CD14-positive monocyte (primary cell): ENCODE results near the gene HSPA14. TPM values are rescaled to one million over a fixed set of nuclear protein-coding genes. Genes with fewer than 3 reads are reported as not detected.
A peak's percentile ranks its signal among the peaks of the same experiment; 100 is the strongest.

ENCODE experiments used
- DNase-seq, 3 donors: peaks; one replicate each; pipeline ENCODE4 v3.0.0-alpha.2; 2011 to 2022
- H2AFZ ChIP-seq: 2 replicates; pipeline ENCODE4 v1.6.0; 2012; ENCODE audit warnings: mild to moderate bottlenecking, low read depth, low read length, inconsistent platforms; ENCODE audit not compliant: insufficient read depth, poor library complexity, severe bottlenecking
- H3K27ac ChIP-seq, 2 donors: 1 replicate in 1 of 2; 2 replicates in 1 of 2; pipeline ENCODE4 v1.5.1; 2012 to 2013; ENCODE audit warnings: low read length in 2 of 2, control low read depth in 1 of 2, inconsistent platforms in 1 of 2, low read depth in 1 of 2, mild to moderate bottlenecking in 1 of 2
- H3K27me3 ChIP-seq, 2 donors: one replicate each; pipeline versions ENCODE4 v1.6.0 to v1.6.1; 2011 to 2013; ENCODE audit warnings: low read length in 2 of 2; ENCODE audit not compliant: control insufficient read depth in 2 of 2, insufficient read depth in 2 of 2
- H3K36me3 ChIP-seq, 2 donors: replicated peaks in 1 of 2; 1 replicate in 1 of 2; 2 replicates in 1 of 2; pipeline versions ENCODE4 v1.5.1 to v1.6.1; 2012 to 2013; ENCODE audit warnings: low read length in 2 of 2, control low read depth in 1 of 2, inconsistent platforms in 1 of 2, mild to moderate bottlenecking in 1 of 2; ENCODE audit not compliant: insufficient read depth in 2 of 2, control insufficient read depth in 1 of 2
- H3K4me1 ChIP-seq, 2 donors: 1 replicate in 1 of 2; 2 replicates in 1 of 2; pipeline versions ENCODE4 v1.5.1 to v1.6.1; 2012 to 2013; ENCODE audit warnings: low read length in 2 of 2, control low read depth in 1 of 2, inconsistent platforms in 1 of 2, mild to moderate bottlenecking in 1 of 2, moderate library complexity in 1 of 2; ENCODE audit not compliant: insufficient read depth in 2 of 2, control insufficient read depth in 1 of 2
- H3K4me2 ChIP-seq: replicated peaks from 2 replicates; pipeline ENCODE3; 2012; ENCODE audit warnings: low read length, moderate library complexity, mild to moderate bottlenecking; ENCODE audit not compliant: poor library complexity, severe bottlenecking; ENCODE audit errors: extremely low read depth
- H3K4me3 ChIP-seq, 3 experiments: fragments of 200-600 bp in 1 of 3; sonication (generic) in 1 of 3; replicated peaks in 1 of 3; 1 replicate in 2 of 3; 2 replicates in 1 of 3; pipeline ENCODE4 v1.5.1; 2011 to 2013; ENCODE audit warnings: low read length in 3 of 3, mild to moderate bottlenecking in 3 of 3, control low read depth in 2 of 3, low read depth in 2 of 3, inconsistent platforms in 1 of 3, moderate library complexity in 1 of 3
- H3K79me2 ChIP-seq: 2 replicates; pipeline ENCODE4 v1.6.0; 2012; ENCODE audit warnings: mild to moderate bottlenecking, control low read depth, inconsistent platforms, low read length, moderate library complexity; ENCODE audit not compliant: insufficient read depth
- H3K9ac ChIP-seq: 2 replicates; pipeline ENCODE4 v1.6.0; 2017; ENCODE audit warnings: low read length, mild to moderate bottlenecking; ENCODE audit not compliant: insufficient read depth, poor library complexity, severe bottlenecking
- H3K9me3 ChIP-seq, 2 donors: replicated peaks in 1 of 2; 1 replicate in 1 of 2; 2 replicates in 1 of 2; pipeline versions ENCODE4 v1.5.1 to v1.6.1; 2012 to 2013; ENCODE audit warnings: low read length in 2 of 2, control low read depth in 1 of 2; ENCODE audit not compliant: control insufficient read depth in 1 of 2, insufficient read depth in 1 of 2
- H4K20me1 ChIP-seq: 2 replicates; pipeline ENCODE4 v1.6.0; 2012; ENCODE audit warnings: mild to moderate bottlenecking, low read length, control low read depth, moderate library complexity; ENCODE audit not compliant: insufficient read depth
- H3K27ac Mint-ChIP-seq, 7 donors: one replicate each; pipeline ENCODE4 v1.8.0; 2020; ENCODE audit warnings: mild to moderate bottlenecking in 7 of 7, mixed read lengths in 7 of 7, moderate library complexity in 6 of 7, inconsistent platforms in 2 of 7
- H3K27me3 Mint-ChIP-seq, 3 donors: one replicate each; pipeline ENCODE4 v1.8.0; 2021 to 2022; ENCODE audit warnings: low read depth in 3 of 3, mild to moderate bottlenecking in 3 of 3, mixed read lengths in 3 of 3, moderate library complexity in 3 of 3, inconsistent platforms in 1 of 3
- H3K36me3 Mint-ChIP-seq, 2 donors: one replicate each; pipeline ENCODE4 v1.8.0; 2020; ENCODE audit warnings: mixed read lengths in 2 of 2, inconsistent platforms in 1 of 2, mild to moderate bottlenecking in 1 of 2
- H3K4me1 Mint-ChIP-seq: one replicate; pipeline ENCODE4 v1.8.0; 2020; ENCODE audit warnings: mild to moderate bottlenecking, mixed read lengths
- H3K4me3 Mint-ChIP-seq, 2 donors: one replicate each; pipeline ENCODE4 v1.8.0; 2020; ENCODE audit warnings: mild to moderate bottlenecking in 2 of 2, mixed read lengths in 2 of 2, moderate library complexity in 1 of 2
- H3K9me3 Mint-ChIP-seq, 7 donors: one replicate each; pipeline ENCODE4 v1.8.0; 2020 to 2022; ENCODE audit warnings: mixed read lengths in 7 of 7, mild to moderate bottlenecking in 6 of 7, moderate library complexity in 6 of 7, inconsistent platforms in 2 of 7
- WGBS: methylation state at CpG from one replicate; pipeline ENCODE4 v1.1.5; 2013; ENCODE audit warnings: missing lambda C conversion rate; ENCODE audit not compliant: insufficient coverage; 5-methylcytosine and 5-hydroxymethylcytosine counted together
- intact Hi-C, 2 donors: fragments of 100-400 bp; cut with micrococcal nuclease; formaldehyde crosslinking; loops; one replicate each; pipeline versions ENCODE4 v1.15.0 to v1.15.1; 2023
- polyA plus RNA-seq, 3 donors: library from polyadenylated mRNA; depleted of rRNA in 1 of 3; unstranded in 2 of 3; stranded (reverse) in 1 of 3; fragments of 300-500 nt in 2 of 3; fragments of >200 nt in 1 of 3; fragmentation: Illumina TruSeq in 2 of 3; gene quantifications; 1 replicate in 2 of 3; 2 replicates in 1 of 3; pipeline ENCODE4 v1.2.3, GENCODE V29; 2012 to 2021
- TF ChIP-seq, protein P1 (sequence below): fragments of 200-600 bp; IDR thresholded peaks from one replicate; pipeline ENCODE4 v1.8.0; 2022; ENCODE audit warnings: antibody characterized with exemption, mild to moderate bottlenecking

The HSPA14 gene
- polyA plus RNA-seq, 3 donors = 10.4 to 19.3 (median 15.4) TPM

DNA sequence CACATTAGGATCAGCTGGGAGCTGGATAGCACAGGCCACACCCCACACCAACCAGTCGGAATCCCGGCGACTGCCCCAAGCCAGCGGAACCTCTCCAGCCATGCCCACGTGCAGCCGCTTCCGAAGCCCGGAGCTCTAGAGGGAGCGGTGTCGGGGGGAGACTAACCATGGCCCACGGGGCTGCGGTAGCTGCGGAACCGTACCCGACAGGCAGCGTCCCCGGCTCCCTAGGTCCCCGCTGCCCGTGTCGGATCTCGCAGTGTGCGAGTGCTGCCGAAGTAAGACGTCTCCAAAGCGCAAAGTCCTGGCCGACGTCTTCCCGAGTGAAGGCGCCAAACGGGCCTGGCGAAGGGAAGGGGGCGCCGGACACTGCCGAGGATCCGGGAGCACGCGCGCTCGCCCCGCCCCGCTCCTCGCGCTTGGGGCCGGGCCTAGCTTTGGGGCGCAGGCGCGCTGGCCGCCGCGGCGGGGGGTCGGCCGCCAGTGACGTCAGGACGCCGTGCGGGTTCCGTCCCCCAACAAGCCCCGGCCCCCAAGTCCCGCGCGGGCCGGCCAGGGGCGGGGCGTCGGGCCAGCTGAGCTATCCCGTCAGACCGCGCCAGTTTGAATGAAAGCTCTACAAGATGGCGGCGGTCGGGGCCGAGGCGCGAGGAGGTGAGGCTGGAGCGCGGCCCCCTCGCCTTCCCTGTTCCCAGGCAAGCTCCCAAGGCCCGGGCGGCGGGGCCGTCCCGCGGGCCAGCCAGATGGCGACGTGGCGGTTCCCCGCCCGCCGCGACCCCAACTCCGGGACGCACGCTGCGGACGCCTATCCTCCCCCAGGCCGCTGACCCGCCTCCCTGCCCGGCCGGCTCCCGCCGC is 40.4 kb downstream of the HSPA14 start, which contains the start of gene SUV39H2:
Gene SUV39H2 (plus strand): TSS at position 601 of the 858 bp plus-strand sequence. CDS start 23 bp downstream, at position 624.
- Histone ChIP-seq H3K27ac (peak within 1 kb of the TSS; percentile 84 to 93), H3K4me2 (peak within 1 kb of the TSS; percentile 99), H3K9ac (peak within 1 kb of the TSS; percentile 88), H3K4me1 (peaks cover 20 to 44% of the 10 kb centered on the region in 2 donors), H3K79me2 (peaks cover 60% of the 10 kb centered on the region), H3K27me3 (no peaks in the 10 kb centered on the region), H4K20me1 (peaks cover 4% of the 10 kb centered on the region), H3K4me3 (peak within 1 kb of the TSS; percentile 84 to 97 (median 91)), H3K9me3 (no peaks in the 10 kb centered on the region), H2AFZ (peak within 1 kb of the TSS; percentile 96), H3K36me3 (no peaks in the 10 kb centered on the region)
- intact Hi-C loops = loop anchor here in 1 of 2 donors (2.0 to 5.0 kb wide), 2 partner anchors 40 to 74 kb away; partner anchors contain the start of genes CDNF, DCLRE1C, HSPA14 and MSANTD7
- peaks cover 2 to 3% of the 10 kb centered on the region in 2 donors for H3K36me3 Mint-ChIP-seq
- H3K27ac Mint-ChIP-seq = peak within 1 kb of the TSS; percentile 85 to 95 (median 92)
- no peaks in the 10 kb centered on the region for H3K9me3 Mint-ChIP-seq
- WGBS = under 1% methylated on average over 99 of the region's 102 CpGs
- TF ChIP-seq, protein P1, sequence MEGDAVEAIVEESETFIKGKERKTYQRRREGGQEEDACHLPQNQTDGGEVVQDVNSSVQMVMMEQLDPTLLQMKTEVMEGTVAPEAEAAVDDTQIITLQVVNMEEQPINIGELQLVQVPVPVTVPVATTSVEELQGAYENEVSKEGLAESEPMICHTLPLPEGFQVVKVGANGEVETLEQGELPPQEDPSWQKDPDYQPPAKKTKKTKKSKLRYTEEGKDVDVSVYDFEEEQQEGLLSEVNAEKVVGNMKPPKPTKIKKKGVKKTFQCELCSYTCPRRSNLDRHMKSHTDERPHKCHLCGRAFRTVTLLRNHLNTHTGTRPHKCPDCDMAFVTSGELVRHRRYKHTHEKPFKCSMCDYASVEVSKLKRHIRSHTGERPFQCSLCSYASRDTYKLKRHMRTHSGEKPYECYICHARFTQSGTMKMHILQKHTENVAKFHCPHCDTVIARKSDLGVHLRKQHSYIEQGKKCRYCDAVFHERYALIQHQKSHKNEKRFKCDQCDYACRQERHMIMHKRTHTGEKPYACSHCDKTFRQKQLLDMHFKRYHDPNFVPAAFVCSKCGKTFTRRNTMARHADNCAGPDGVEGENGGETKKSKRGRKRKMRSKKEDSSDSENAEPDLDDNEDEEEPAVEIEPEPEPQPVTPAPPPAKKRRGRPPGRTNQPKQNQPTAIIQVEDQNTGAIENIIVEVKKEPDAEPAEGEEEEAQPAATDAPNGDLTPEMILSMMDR = no peak
- peaks cover 46% of the 10 kb centered on the region for H3K4me1 Mint-ChIP-seq
- peaks cover 0 to 2% (median 0%) of the 10 kb centered on the region in 3 donors for H3K27me3 Mint-ChIP-seq
- DNase-seq = peak; percentile 90 to 94 (median 91)
- H3K4me3 Mint-ChIP-seq = peak within 1 kb of the TSS; percentile 95

DNA sequence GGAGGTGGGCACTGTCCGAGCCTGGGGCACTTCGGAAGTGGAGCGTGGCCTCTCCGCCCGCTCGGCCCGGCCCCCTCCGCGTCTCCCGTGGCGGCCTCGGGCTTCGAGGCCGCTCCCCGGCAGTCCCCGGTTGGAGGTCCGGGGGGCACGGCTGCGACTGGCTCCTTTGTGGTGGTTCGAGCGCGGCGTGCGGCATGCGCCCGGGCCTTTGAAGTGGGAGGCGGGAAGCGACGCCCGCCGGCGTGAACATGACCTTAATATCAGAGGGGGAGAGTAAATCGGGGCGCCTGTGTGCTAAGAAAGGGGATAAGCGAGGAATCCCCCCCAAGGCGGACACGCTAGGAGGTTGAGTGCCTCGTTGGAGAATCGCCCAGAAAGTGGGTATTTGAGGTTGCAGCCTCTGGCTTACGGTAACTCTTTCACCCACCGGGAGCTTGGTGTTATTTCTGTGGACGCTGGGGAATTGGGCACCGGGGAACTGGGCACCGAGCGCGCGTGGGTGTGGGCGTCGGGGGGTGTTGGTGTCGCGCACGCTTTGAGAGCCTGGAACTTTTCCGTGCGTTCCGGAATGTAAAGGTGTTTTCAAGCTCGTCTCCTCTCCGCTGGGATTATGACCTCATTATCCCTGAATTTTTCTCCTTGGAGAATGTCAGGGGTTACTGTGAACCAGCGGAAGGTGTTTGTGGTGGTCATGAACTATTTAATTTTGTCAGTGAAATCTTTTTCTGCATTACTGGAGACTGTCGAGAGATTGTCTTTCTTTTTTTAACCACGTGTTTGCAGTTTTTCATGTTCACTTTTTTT is 41.2 kb downstream of the HSPA14 start:
- H2AFZ ChIP-seq = peak overlapping the region; percentile 96
- Mint-ChIP-seq H3K27me3 (peaks cover 0 to 2% (median 0%) of the 10 kb centered on the region in 3 donors), H3K4me3 (peak overlapping the region; percentile 90 to 95), H3K27ac (peak overlapping the region in 5 of 7 donors; percentile 62 to 86 (median 73)), H3K36me3 (peaks cover 0 to 2% of the 10 kb centered on the region in 2 donors), H3K4me1 (peaks cover 50% of the 10 kb centered on the region), H3K9me3 (no peaks in the 10 kb centered on the region)
- H3K9ac ChIP-seq = peak overlapping the region; percentile 88
- peaks cover 67% of the 10 kb centered on the region for H3K79me2 ChIP-seq
- H3K4me3 ChIP-seq = peak overlapping the region; percentile 63 to 97 (median 91)
- no peaks in the 10 kb centered on the region for H3K36me3 ChIP-seq
- H4K20me1 ChIP-seq = peaks cover 4% of the 10 kb centered on the region
- H3K27ac ChIP-seq = peak overlapping the region in 1 of 2 donors; percentile 93
- DNase-seq = no peak
- H3K9me3 ChIP-seq = no peaks in the 10 kb centered on the region
- intact Hi-C loops = loop anchor here in 1 of 2 donors (2.0 to 5.0 kb wide), 2 partner anchors 41 to 73 kb away; partner anchors contain the start of genes CDNF, DCLRE1C, HSPA14 and MSANTD7
- whole genome bisulfite sequencing = under 1% methylated on average over 56 of the region's 60 CpGs
- TF ChIP-seq, protein P1 = no peak
- H3K4me2 ChIP-seq = peak overlapping the region; percentile 99
- H3K4me1 ChIP-seq = peaks cover 20 to 44% of the 10 kb centered on the region in 2 donors
- no peaks in the 10 kb centered on the region for H3K27me3 ChIP-seq
